OCI-LY1 (cell line): ENCODE results near the gene MBD6.
"Not testable (repeated sequence)": the region's sequence is repeated elsewhere in the genome, so short reads cannot be mapped to it uniquely, and the experiment has no call there.

Experiments
- H2AFZ ChIP-seq: fragments of 200-600 bp; sonication (generic), shearing (Covaris generic); 2 replicates; pipeline ENCODE4 v1.6.0; 2014; ENCODE audit warnings: antibody characterized with exemption, mild to moderate bottlenecking, low read length
- H3F3A ChIP-seq: fragments of 200-600 bp; sonication (generic), shearing (Covaris generic); 2 replicates; pipeline ENCODE4 v1.6.0; 2014; ENCODE audit warnings: mild to moderate bottlenecking, antibody characterized with exemption, low read length, moderate library complexity; ENCODE audit not compliant: insufficient read depth
- H3K27ac ChIP-seq: fragments of 200-600 bp; sonication (generic); 2 replicates; pipeline ENCODE4 v1.5.1; 2014; ENCODE audit warnings: low read length, mixed run types, mild to moderate bottlenecking, low read depth; ENCODE audit not compliant: poor library complexity, severe bottlenecking
- H3K27me3 ChIP-seq: fragments of 200-600 bp; sonication (generic); 2 replicates; pipeline ENCODE4 v1.6.0; 2014; ENCODE audit warnings: antibody characterized with exemption, mild to moderate bottlenecking, low read length, moderate library complexity; ENCODE audit not compliant: insufficient read depth
- H3K36me3 ChIP-seq: fragments of 200-600 bp; sonication (generic); 2 replicates; pipeline ENCODE4 v1.6.1; 2014; ENCODE audit warnings: mild to moderate bottlenecking, antibody characterized with exemption, low read length, moderate library complexity, mixed read lengths; ENCODE audit not compliant: insufficient read depth
- H3K4me1 ChIP-seq: fragments of 200-600 bp; sonication (generic); 2 replicates; pipeline ENCODE4 v1.5.1; 2014; ENCODE audit warnings: mild to moderate bottlenecking, low read length, moderate library complexity; ENCODE audit not compliant: insufficient read depth, severe bottlenecking
- H3K4me2 ChIP-seq: fragments of 200-600 bp; sonication (generic), shearing (Covaris generic); 2 replicates; pipeline ENCODE4 v1.6.1; 2014; ENCODE audit warnings: low read length
- H3K4me3 ChIP-seq: fragments of 200-600 bp; sonication (generic); 2 replicates; pipeline ENCODE4 v1.5.1; 2014; ENCODE audit warnings: low read length, low read depth, mild to moderate bottlenecking, mixed read lengths; ENCODE audit not compliant: poor library complexity, severe bottlenecking
- H3K79me2 ChIP-seq: fragments of 200-600 bp; shearing (Covaris generic); 2 replicates; pipeline ENCODE4 v1.6.1; 2016; ENCODE audit warnings: mixed run types, low read length, mixed read lengths; ENCODE audit not compliant: insufficient read depth
- H3K9ac ChIP-seq: fragments of 200-600 bp; sonication (generic), shearing (Covaris generic); 2 replicates; pipeline ENCODE4 v1.6.1; 2014; ENCODE audit warnings: mild to moderate bottlenecking, low read length, mixed read lengths
- H3K9me2 ChIP-seq: fragments of 200-600 bp; sonication (generic), shearing (Covaris generic); 2 replicates; pipeline ENCODE4 v1.6.1; 2014; ENCODE audit warnings: low read depth, mild to moderate bottlenecking, low read length, mixed read lengths
- H3K9me3 ChIP-seq: fragments of 200-600 bp; shearing (Covaris generic); 2 replicates; pipeline ENCODE4 v1.6.1; 2014; ENCODE audit warnings: low read length, mixed read lengths
- H4K20me1 ChIP-seq: fragments of 200-600 bp; sonication (generic), shearing (Covaris generic); 2 replicates; pipeline ENCODE4 v1.6.0; 2016; ENCODE audit warnings: mild to moderate bottlenecking, low read length; ENCODE audit not compliant: insufficient read depth
- EZH2 ChIP-seq: fragments of 200-600 bp; sonication (generic), shearing (Covaris generic); IDR thresholded peaks from 2 replicates; pipeline ENCODE4 v1.8.0; 2017; ENCODE audit warnings: borderline replicate concordance, mixed run types, mild to moderate bottlenecking, antibody characterized with exemption, low read length, moderate library complexity, mixed read lengths
- TF ChIP-seq, protein P1 (sequence below): fragments of 200-600 bp; sonication (generic), shearing (Covaris generic); IDR thresholded peaks from 2 replicates; pipeline ENCODE4 v1.5.1; 2017; ENCODE audit warnings: mild to moderate bottlenecking, antibody characterized with exemption, low read length, moderate library complexity, mixed read lengths

Gene MBD6

GRCh38 chr12:57498571-57498970 lies 24.1 kb upstream of the MBD6 start:
- H3F3A ChIP-seq: no peaks in the 10 kb centered on the region
- no peaks in the 10 kb centered on the region for H3K79me2 ChIP-seq
- H2AFZ ChIP-seq: no peak overlapping the region
- no peaks in the 10 kb centered on the region for H3K27me3 ChIP-seq
- no peaks in the 10 kb centered on the region for H3K4me1 ChIP-seq
- no peaks in the 10 kb centered on the region for H3K9me3 ChIP-seq
- no peak for TF ChIP-seq EZH2
- TF ChIP-seq, protein P1, sequence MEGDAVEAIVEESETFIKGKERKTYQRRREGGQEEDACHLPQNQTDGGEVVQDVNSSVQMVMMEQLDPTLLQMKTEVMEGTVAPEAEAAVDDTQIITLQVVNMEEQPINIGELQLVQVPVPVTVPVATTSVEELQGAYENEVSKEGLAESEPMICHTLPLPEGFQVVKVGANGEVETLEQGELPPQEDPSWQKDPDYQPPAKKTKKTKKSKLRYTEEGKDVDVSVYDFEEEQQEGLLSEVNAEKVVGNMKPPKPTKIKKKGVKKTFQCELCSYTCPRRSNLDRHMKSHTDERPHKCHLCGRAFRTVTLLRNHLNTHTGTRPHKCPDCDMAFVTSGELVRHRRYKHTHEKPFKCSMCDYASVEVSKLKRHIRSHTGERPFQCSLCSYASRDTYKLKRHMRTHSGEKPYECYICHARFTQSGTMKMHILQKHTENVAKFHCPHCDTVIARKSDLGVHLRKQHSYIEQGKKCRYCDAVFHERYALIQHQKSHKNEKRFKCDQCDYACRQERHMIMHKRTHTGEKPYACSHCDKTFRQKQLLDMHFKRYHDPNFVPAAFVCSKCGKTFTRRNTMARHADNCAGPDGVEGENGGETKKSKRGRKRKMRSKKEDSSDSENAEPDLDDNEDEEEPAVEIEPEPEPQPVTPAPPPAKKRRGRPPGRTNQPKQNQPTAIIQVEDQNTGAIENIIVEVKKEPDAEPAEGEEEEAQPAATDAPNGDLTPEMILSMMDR: no peak
- peaks cover 82% of the 10 kb centered on the region for H3K36me3 ChIP-seq
- H3K4me2 ChIP-seq: no peak overlapping the region
- no peaks in the 10 kb centered on the region for H3K9me2 ChIP-seq
- H3K27ac ChIP-seq: no peak overlapping the region
- no peak overlapping the region for H3K9ac ChIP-seq
- H3K4me3 ChIP-seq: no peak overlapping the region
- H4K20me1 ChIP-seq: no peaks in the 10 kb centered on the region

DNA sequence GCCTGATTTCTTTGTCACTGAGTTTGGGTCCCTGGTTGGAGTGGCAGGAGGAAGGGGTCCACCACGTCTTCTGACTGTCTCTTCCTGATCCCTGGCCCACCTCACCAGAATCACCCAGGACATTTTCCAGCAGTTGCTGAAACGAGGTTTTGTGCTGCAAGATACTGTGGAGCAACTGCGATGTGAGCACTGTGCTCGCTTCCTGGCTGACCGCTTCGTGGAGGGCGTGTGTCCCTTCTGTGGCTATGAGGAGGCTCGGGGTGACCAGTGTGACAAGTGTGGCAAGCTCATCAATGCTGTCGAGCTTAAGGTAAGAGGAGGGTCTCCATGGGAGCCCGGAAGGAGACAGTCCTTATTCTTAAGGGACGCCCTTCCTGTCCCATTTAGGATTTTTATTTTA lies 22.4 kb upstream of the MBD6 start:
- H3K4me1 ChIP-seq: no peaks in the 10 kb centered on the region
- H3K9me2 ChIP-seq: no peaks in the 10 kb centered on the region
- TF ChIP-seq, protein P1: no peak
- no peak for TF ChIP-seq EZH2
- H3K27me3 ChIP-seq: no peaks in the 10 kb centered on the region
- no peak overlapping the region for H3K27ac ChIP-seq
- no peak overlapping the region for H3K4me3 ChIP-seq
- no peaks in the 10 kb centered on the region for H4K20me1 ChIP-seq
- no peak overlapping the region for H3K9ac ChIP-seq
- peaks cover 92% of the 10 kb centered on the region for H3K36me3 ChIP-seq
- no peaks in the 10 kb centered on the region for H3F3A ChIP-seq
- H2AFZ ChIP-seq: no peak overlapping the region
- H3K9me3 ChIP-seq: no peaks in the 10 kb centered on the region
- no peaks in the 10 kb centered on the region for H3K79me2 ChIP-seq
- no peak overlapping the region for H3K4me2 ChIP-seq

DNA sequence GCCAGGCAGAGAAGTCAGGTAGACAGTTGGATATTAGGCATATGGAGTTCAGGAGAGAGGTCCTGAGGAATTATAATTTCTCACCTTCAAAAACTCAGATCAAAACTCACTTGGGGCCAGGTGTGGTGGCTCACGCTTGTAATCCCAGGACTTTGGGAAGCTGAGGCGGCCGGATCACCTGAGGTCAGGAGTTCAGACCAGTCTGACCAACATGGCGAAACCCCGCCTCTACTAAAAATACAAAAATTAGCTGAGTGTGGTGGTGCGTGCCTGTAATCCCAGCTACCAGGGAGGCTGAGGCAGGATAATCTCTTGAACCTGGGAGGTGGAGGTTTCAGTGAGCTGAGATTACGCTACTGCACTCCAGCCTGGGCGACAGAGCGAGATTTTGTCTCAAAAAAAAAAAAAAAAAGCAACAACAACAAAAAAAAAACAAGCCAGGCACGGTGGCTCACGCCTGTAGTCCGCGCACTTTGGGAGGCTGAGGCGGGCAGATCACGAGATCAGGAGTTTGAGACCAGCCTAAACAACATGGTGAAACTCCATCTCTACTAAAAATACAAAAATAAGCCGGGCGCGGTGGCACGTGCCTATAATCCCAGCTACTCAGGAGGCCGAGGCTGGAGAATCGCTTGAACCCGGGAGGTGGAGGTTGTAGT lies 20.2 kb upstream of the MBD6 start:
- H3K4me3 ChIP-seq, H3K27me3 ChIP-seq, H3K4me2 ChIP-seq, H3K9ac ChIP-seq, H3K4me1 ChIP-seq, H3K27ac ChIP-seq, H3K9me3 ChIP-seq, H3K79me2 ChIP-seq, H3F3A ChIP-seq, H3K9me2 ChIP-seq, H4K20me1 ChIP-seq, H2AFZ ChIP-seq: not testable (repeated sequence)
- peaks cover 86% of the 10 kb centered on the region for H3K36me3 ChIP-seq

- not testable (repeated sequence) for H3K4me1 ChIP-seq, H3F3A ChIP-seq
- peaks cover 78% of the 10 kb centered on the region for H3K36me3 ChIP-seq
Observed at GRCh38 chr12:57506541-57506940, 16.1 kb upstream of the MBD6 start.

GRCh38 chr12:57507796-57508195 lies 14.8 kb upstream of the MBD6 start:
- H3K4me2 ChIP-seq, H3K9me2 ChIP-seq, H2AFZ ChIP-seq: not testable (repeated sequence)

More at GRCh38 chr12:57506541-57506940, 16.1 kb upstream of the MBD6 start:
- not testable (repeated sequence) for H3K79me2 ChIP-seq, H3K27ac ChIP-seq, H3K9me2 ChIP-seq, H3K9ac ChIP-seq, H4K20me1 ChIP-seq, H3K4me2 ChIP-seq, H3K9me3 ChIP-seq, H3K4me3 ChIP-seq, H3K27me3 ChIP-seq, H2AFZ ChIP-seq

More at GRCh38 chr12:57507796-57508195, 14.8 kb upstream of the MBD6 start:
- H3K36me3 ChIP-seq: peaks cover 78% of the 10 kb centered on the region
- H3K4me1 ChIP-seq, H3K9me3 ChIP-seq, H3F3A ChIP-seq, H4K20me1 ChIP-seq, H3K79me2 ChIP-seq, H3K27me3 ChIP-seq, H3K27ac ChIP-seq, H3K4me3 ChIP-seq, H3K9ac ChIP-seq: not testable (repeated sequence)
